ENCODE data around the gene OR5AU1. TPM values are rescaled to one million over a fixed set of nuclear protein-coding genes. Genes with fewer than 3 reads are reported as not detected.
A peak's percentile ranks its signal among the peaks of the same experiment; 100 is the strongest.

OR5AU1 gene
- total and polyA plus RNA-seq, 7 donors: 0.32 TPM; not detected in 6

GRCh38 chr14:21197418-21198205 is 41.7 kb upstream of the OR5AU1 start:
- Histone ChIP-seq H3K9me3 (peaks cover 11% of the 10 kb centered on the region), H3K4me1 (no peaks in the 10 kb centered on the region), H3K27ac (no peak overlapping the region), H3K27me3 (ENCODE audit: insufficient read depth in 3 of 3, low read length in 2 of 3) (no peaks in the 10 kb centered on the region), H3K4me3 (no peak overlapping the region), H3K36me3 (ENCODE audit: insufficient read depth in 1 of 2, low read depth in 1 of 2) (peaks cover 0 to 5% of the 10 kb centered on the region in 2 donors)
- WGBS, 3 donors: 92 to 96% (median 95%) methylated on average over 2 of the region's 2 CpGs
- ATAC-seq (no peak), DNase-seq (no peak)
- intact Hi-C loops (cut with DNase I): no loop called here
- no peak for TF ChIP-seq CTCF (IDR thresholded peaks at IDR 0.05)

GRCh38 chr14:21194597-21194996 is 38.7 kb upstream of the OR5AU1 start:
- H3K36me3 ChIP-seq (ENCODE audit: insufficient read depth in 1 of 2, low read depth in 1 of 2): no peaks in the 10 kb centered on the region
- peaks cover 3% of the 10 kb centered on the region for H3K4me1 ChIP-seq
- no peak overlapping the region for H3K4me3 ChIP-seq
- intact Hi-C loops (cut with DNase I): no loop called here
- ATAC-seq (no peak), DNase-seq (no peak)
- peaks cover 11% of the 10 kb centered on the region for H3K9me3 ChIP-seq
- no peaks in the 10 kb centered on the region for H3K27me3 ChIP-seq (ENCODE audit: insufficient read depth in 3 of 3, low read length in 2 of 3)
- TF ChIP-seq CTCF (IDR thresholded peaks at IDR 0.05): no peak
- no peak overlapping the region for H3K27ac ChIP-seq

GRCh38 chr14:21192875-21193535 is 37.1 kb upstream of the OR5AU1 start:
- WGBS, 3 donors: 70 to 84% (median 70%) methylated on average over 7 of the region's 7 CpGs
- H3K9me3 ChIP-seq: peaks cover 11% of the 10 kb centered on the region
- no peak overlapping the region for H3K27ac ChIP-seq
- H3K36me3 ChIP-seq (ENCODE audit: insufficient read depth in 1 of 2, low read depth in 1 of 2): no peaks in the 10 kb centered on the region
- intact Hi-C loops (cut with DNase I): no loop called here
- no peak overlapping the region for H3K4me3 ChIP-seq
- ATAC-seq: no peak
- no peaks in the 10 kb centered on the region for H3K27me3 ChIP-seq (ENCODE audit: insufficient read depth in 3 of 3, low read length in 2 of 3)
- H3K4me1 ChIP-seq: peaks cover 3% of the 10 kb centered on the region
- DNase-seq: no peak
- no peak for TF ChIP-seq CTCF (IDR thresholded peaks at IDR 0.05)

- intact Hi-C loops (cut with DNase I): no loop called here
- Histone ChIP-seq H3K4me1 (peaks cover 3% of the 10 kb centered on the region), H3K27ac (no peak overlapping the region), H3K4me3 (peak overlapping the region; percentile 52), H3K36me3 (ENCODE audit: insufficient read depth in 1 of 2, low read depth in 1 of 2) (no peaks in the 10 kb centered on the region), H3K9me3 (peaks cover 7% of the 10 kb centered on the region), H3K27me3 (ENCODE audit: insufficient read depth in 3 of 3, low read length in 2 of 3) (no peaks in the 10 kb centered on the region)
- 0 to 19% (median 14%) methylated on average over 1 of the region's 1 CpG for WGBS, 3 donors
- TF ChIP-seq CTCF (IDR thresholded peaks at IDR 0.05): no peak
- peak in 3 of 4 donors; percentile 7 to 34 (median 15) for ATAC-seq
- no peak for DNase-seq
Measured at GRCh38 chr14:21192447-21192822, 36.6 kb upstream of the OR5AU1 start.

Data from psoas muscle (tissue), 8 donors.